ENCODE measurements around the gene H2AZ1. TPM values are rescaled to one million over a fixed set of nuclear protein-coding genes. Genes with fewer than 3 reads are reported as not detected.
"Not testable (repeated sequence)": the region's sequence is repeated elsewhere in the genome, so short reads cannot be mapped to it uniquely, and the experiment has no call there.

Gene H2AZ1
- total and polyA plus RNA-seq, 2 donors: 204 to 358 TPM

GRCh38 chr4:99960648-99961047 lies 10.6 kb upstream of the H2AZ1 start:
- Histone ChIP-seq H3K4me3 (ENCODE audit: low read depth, low read length) (no peak overlapping the region), H3K27ac (ENCODE audit: low read depth) (no peak overlapping the region), H3K4me1 (ENCODE audit: insufficient read depth) (no peaks in the 10 kb centered on the region), H3K36me3 (ENCODE audit: insufficient read depth) (no peaks in the 10 kb centered on the region)
- DNase-seq (ENCODE audit: extremely low spot score): no peak
- WGBS: 84% methylated on average over 2 of the region's 2 CpGs

GRCh38 chr4:99958207-99958606 lies 8.1 kb upstream of the H2AZ1 start:
- not testable (repeated sequence) for DNase-seq (ENCODE audit: extremely low spot score); H3K4me1 ChIP-seq (ENCODE audit: insufficient read depth); H3K4me3 ChIP-seq (ENCODE audit: low read depth, low read length); H3K27ac ChIP-seq (ENCODE audit: low read depth); H3K36me3 ChIP-seq (ENCODE audit: insufficient read depth)
- WGBS: 94% methylated on average over 3 of the region's 3 CpGs

GRCh38 chr4:99950913-99951254 lies 809 bp upstream of the H2AZ1 start:
- Histone ChIP-seq H3K4me3 (ENCODE audit: low read depth, low read length) (peak overlapping the region; percentile 77), H3K27ac (ENCODE audit: low read depth) (peak overlapping the region; percentile 69), H3K36me3 (ENCODE audit: insufficient read depth) (no peaks in the 10 kb centered on the region), H3K4me1 (ENCODE audit: insufficient read depth) (no peaks in the 10 kb centered on the region)
- DNase-seq (ENCODE audit: extremely low spot score): no peak
- 1% methylated on average over 8 of the region's 8 CpGs for WGBS

GRCh38 chr4:99949034-99949998 lies 759 bp downstream of the H2AZ1 start:
- Histone ChIP-seq H3K27ac (ENCODE audit: low read depth) (peak overlapping the region; percentile 69), H3K4me3 (ENCODE audit: low read depth, low read length) (peak overlapping the region; percentile 85), H3K36me3 (ENCODE audit: insufficient read depth) (no peaks in the 10 kb centered on the region), H3K4me1 (ENCODE audit: insufficient read depth) (no peaks in the 10 kb centered on the region)
- WGBS: under 1% methylated on average over 98 of the region's 98 CpGs
- DNase-seq (ENCODE audit: extremely low spot score): peak; percentile 90

GRCh38 chr4:99947608-99948007 lies 2.5 kb downstream of the H2AZ1 start:
- no peak for DNase-seq (ENCODE audit: extremely low spot score)
- Histone ChIP-seq H3K36me3 (ENCODE audit: insufficient read depth) (no peaks in the 10 kb centered on the region), H3K27ac (ENCODE audit: low read depth) (peak overlapping the region; percentile 95), H3K4me3 (ENCODE audit: low read depth, low read length) (no peak overlapping the region), H3K4me1 (ENCODE audit: insufficient read depth) (no peaks in the 10 kb centered on the region)
- WGBS: 73% methylated on average over 4 of the region's 4 CpGs

GRCh38 chr4:99947190-99947578 lies 2.9 kb downstream of the H2AZ1 start:
- DNase-seq (ENCODE audit: extremely low spot score): no peak
- Histone ChIP-seq H3K4me1 (ENCODE audit: insufficient read depth) (no peaks in the 10 kb centered on the region), H3K27ac (ENCODE audit: low read depth) (peak overlapping the region; percentile 95), H3K4me3 (ENCODE audit: low read depth, low read length) (peak overlapping the region; percentile 99), H3K36me3 (ENCODE audit: insufficient read depth) (no peaks in the 10 kb centered on the region)
- 20% methylated on average over 8 of the region's 8 CpGs for WGBS

GRCh38 chr4:99946356-99947189 lies 3.5 kb downstream of the H2AZ1 start, which contains the start of gene DNAJB14:
DNAJB14 (minus strand) TSS chr4:99946618; CDS start chr4:99946571, 47 bp downstream.
- DNase-seq (ENCODE audit: extremely low spot score): peak; percentile 33
- no peaks in the 10 kb centered on the region for H3K4me1 ChIP-seq (ENCODE audit: insufficient read depth)
- 2% methylated on average over 87 of the region's 87 CpGs for WGBS
- no peaks in the 10 kb centered on the region for H3K36me3 ChIP-seq (ENCODE audit: insufficient read depth)
- peak within 1 kb of the TSS; percentile 95 for H3K27ac ChIP-seq (ENCODE audit: low read depth)
- peak within 1 kb of the TSS; percentile 99 for H3K4me3 ChIP-seq (ENCODE audit: low read depth, low read length)

- DNase-seq (ENCODE audit: extremely low spot score): no peak
- H3K4me3 ChIP-seq (ENCODE audit: low read depth, low read length): peak overlapping the region; percentile 99
- no peaks in the 10 kb centered on the region for H3K4me1 ChIP-seq (ENCODE audit: insufficient read depth)
- H3K27ac ChIP-seq (ENCODE audit: low read depth): peak overlapping the region; percentile 95
- WGBS: 1% methylated on average over 25 of the region's 25 CpGs
- no peaks in the 10 kb centered on the region for H3K36me3 ChIP-seq (ENCODE audit: insufficient read depth)
Observed at GRCh38 chr4:99945718-99946355, 4.2 kb downstream of the H2AZ1 start.

- H3K27ac ChIP-seq (ENCODE audit: low read depth): no peak overlapping the region
- H3K36me3 ChIP-seq (ENCODE audit: insufficient read depth): no peaks in the 10 kb centered on the region
- no peaks in the 10 kb centered on the region for H3K4me1 ChIP-seq (ENCODE audit: insufficient read depth)
- no peak overlapping the region for H3K4me3 ChIP-seq (ENCODE audit: low read depth, low read length)
- 94% methylated on average over 2 of the region's 2 CpGs for WGBS
- DNase-seq (ENCODE audit: extremely low spot score): no peak
Observed at GRCh38 chr4:99943904-99944437, 6.1 kb downstream of the H2AZ1 start.

- Histone ChIP-seq H3K36me3 (ENCODE audit: insufficient read depth) (no peaks in the 10 kb centered on the region), H3K27ac (ENCODE audit: low read depth) (no peak overlapping the region), H3K4me3 (ENCODE audit: low read depth, low read length) (no peak overlapping the region), H3K4me1 (ENCODE audit: insufficient read depth) (no peaks in the 10 kb centered on the region)
- 90% methylated on average over 3 of the region's 3 CpGs for WGBS
- DNase-seq (ENCODE audit: extremely low spot score): no peak
Observed at GRCh38 chr4:99938243-99938753, 11.8 kb downstream of the H2AZ1 start.

- H3K36me3 ChIP-seq (ENCODE audit: insufficient read depth): no peaks in the 10 kb centered on the region
- no peak overlapping the region for H3K27ac ChIP-seq (ENCODE audit: low read depth)
- DNase-seq (ENCODE audit: extremely low spot score): no peak
- no peak overlapping the region for H3K4me3 ChIP-seq (ENCODE audit: low read depth, low read length)
- no peaks in the 10 kb centered on the region for H3K4me1 ChIP-seq (ENCODE audit: insufficient read depth)
Observed at GRCh38 chr4:99934891-99935290, 15.2 kb downstream of the H2AZ1 start.

GRCh38 chr4:99927566-99927965 lies 22.5 kb downstream of the H2AZ1 start:
- H3K36me3 ChIP-seq (ENCODE audit: insufficient read depth): peaks cover 4% of the 10 kb centered on the region
- DNase-seq (ENCODE audit: extremely low spot score): no peak
- no peaks in the 10 kb centered on the region for H3K4me1 ChIP-seq (ENCODE audit: insufficient read depth)
- no peak overlapping the region for H3K27ac ChIP-seq (ENCODE audit: low read depth)
- H3K4me3 ChIP-seq (ENCODE audit: low read depth, low read length): no peak overlapping the region
- 93% methylated on average over 2 of the region's 2 CpGs for WGBS

- H3K4me1 ChIP-seq (ENCODE audit: insufficient read depth): no peaks in the 10 kb centered on the region
- no peak for DNase-seq (ENCODE audit: extremely low spot score)
- H3K27ac ChIP-seq (ENCODE audit: low read depth): no peak overlapping the region
- H3K4me3 ChIP-seq (ENCODE audit: low read depth, low read length): no peak overlapping the region
- H3K36me3 ChIP-seq (ENCODE audit: insufficient read depth): peaks cover 6% of the 10 kb centered on the region
- WGBS: 93% methylated on average over 3 of the region's 3 CpGs
Observed at GRCh38 chr4:99921174-99921573, 28.9 kb downstream of the H2AZ1 start.
